Gastrocnemius medialis (tissue), 4 donors: ENCODE measurements around the gene TRIM28.

ENCODE experiments used
- POLR2A ChIP-seq, 2 donors: fragments of 450-650 bp; IDR thresholded peaks; one replicate each; pipeline ENCODE4 v1.6.1; 2017; ENCODE audit warnings: antibody characterized with exemption in 2 of 2, mild to moderate bottlenecking in 2 of 2, moderate library complexity in 2 of 2
- TF ChIP-seq, protein P1 (sequence below), 5 experiments: fragments of 450-650 bp in 3 of 5; fragments of 200-600 bp in 2 of 5; sonication (generic) in 2 of 5; IDR thresholded peaks in 4 of 5; conservative IDR thresholded peaks in 1 of 5; 1 replicate in 4 of 5; 2 replicates in 1 of 5; pipeline ENCODE4 v1.5.1; 2016 to 2019; ENCODE audit warnings: antibody characterized with exemption in 5 of 5, mild to moderate bottlenecking in 3 of 5, moderate library complexity in 3 of 5

GRCh38 chr19:58521651-58522050 is 22.2 kb upstream of the TRIM28 start:
- no peak for TF ChIP-seq POLR2A (IDR thresholded peaks at IDR 0.05)
- TF ChIP-seq, protein P1, sequence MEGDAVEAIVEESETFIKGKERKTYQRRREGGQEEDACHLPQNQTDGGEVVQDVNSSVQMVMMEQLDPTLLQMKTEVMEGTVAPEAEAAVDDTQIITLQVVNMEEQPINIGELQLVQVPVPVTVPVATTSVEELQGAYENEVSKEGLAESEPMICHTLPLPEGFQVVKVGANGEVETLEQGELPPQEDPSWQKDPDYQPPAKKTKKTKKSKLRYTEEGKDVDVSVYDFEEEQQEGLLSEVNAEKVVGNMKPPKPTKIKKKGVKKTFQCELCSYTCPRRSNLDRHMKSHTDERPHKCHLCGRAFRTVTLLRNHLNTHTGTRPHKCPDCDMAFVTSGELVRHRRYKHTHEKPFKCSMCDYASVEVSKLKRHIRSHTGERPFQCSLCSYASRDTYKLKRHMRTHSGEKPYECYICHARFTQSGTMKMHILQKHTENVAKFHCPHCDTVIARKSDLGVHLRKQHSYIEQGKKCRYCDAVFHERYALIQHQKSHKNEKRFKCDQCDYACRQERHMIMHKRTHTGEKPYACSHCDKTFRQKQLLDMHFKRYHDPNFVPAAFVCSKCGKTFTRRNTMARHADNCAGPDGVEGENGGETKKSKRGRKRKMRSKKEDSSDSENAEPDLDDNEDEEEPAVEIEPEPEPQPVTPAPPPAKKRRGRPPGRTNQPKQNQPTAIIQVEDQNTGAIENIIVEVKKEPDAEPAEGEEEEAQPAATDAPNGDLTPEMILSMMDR (IDR thresholded peaks at IDR 0.05 in 4 of 5, conservative IDR thresholded peaks at IDR 0.05 in 1 of 5), result no peak
